B cell (primary cell): ENCODE measurements around the gene CRACR2A.

Source experiments
- CTCF ChIP-seq: fragments of 200-600 bp; IDR thresholded peaks from one replicate; pipeline ENCODE4 v1.8.0; 2022; ENCODE audit warnings: antibody characterized with exemption, mild to moderate bottlenecking
- EZH2 ChIP-seq: IDR thresholded peaks from 2 replicates; pipeline ENCODE4 v1.6.1; 2012; ENCODE audit warnings: borderline replicate concordance, low read depth, mild to moderate bottlenecking, moderate library complexity, low read length; ENCODE audit not compliant: insufficient read depth, poor library complexity, severe bottlenecking

GRCh38 chr12:3604286-3604685 is 148.6 kb downstream of the CRACR2A start:
- TF ChIP-seq CTCF, result no peak
- no peak for TF ChIP-seq EZH2
